Activated CD4-positive, alpha-beta T cell treated with anti-CD3 and anti-CD28 coated beads, Interleukin-2, Interleukin-4, amounts not matched to agents 100 ng/mL and 50 ng/mL, durations not matched to agents 16 hours and 8 hours (primary cell): ENCODE results near the gene ETFB.

ENCODE experiments used
- DNase-seq: peaks from one replicate; pipeline ENCODE4 v3.0.0-alpha.2; 2020; ENCODE audit warnings: low spot score

Gene ETFB

DNA sequence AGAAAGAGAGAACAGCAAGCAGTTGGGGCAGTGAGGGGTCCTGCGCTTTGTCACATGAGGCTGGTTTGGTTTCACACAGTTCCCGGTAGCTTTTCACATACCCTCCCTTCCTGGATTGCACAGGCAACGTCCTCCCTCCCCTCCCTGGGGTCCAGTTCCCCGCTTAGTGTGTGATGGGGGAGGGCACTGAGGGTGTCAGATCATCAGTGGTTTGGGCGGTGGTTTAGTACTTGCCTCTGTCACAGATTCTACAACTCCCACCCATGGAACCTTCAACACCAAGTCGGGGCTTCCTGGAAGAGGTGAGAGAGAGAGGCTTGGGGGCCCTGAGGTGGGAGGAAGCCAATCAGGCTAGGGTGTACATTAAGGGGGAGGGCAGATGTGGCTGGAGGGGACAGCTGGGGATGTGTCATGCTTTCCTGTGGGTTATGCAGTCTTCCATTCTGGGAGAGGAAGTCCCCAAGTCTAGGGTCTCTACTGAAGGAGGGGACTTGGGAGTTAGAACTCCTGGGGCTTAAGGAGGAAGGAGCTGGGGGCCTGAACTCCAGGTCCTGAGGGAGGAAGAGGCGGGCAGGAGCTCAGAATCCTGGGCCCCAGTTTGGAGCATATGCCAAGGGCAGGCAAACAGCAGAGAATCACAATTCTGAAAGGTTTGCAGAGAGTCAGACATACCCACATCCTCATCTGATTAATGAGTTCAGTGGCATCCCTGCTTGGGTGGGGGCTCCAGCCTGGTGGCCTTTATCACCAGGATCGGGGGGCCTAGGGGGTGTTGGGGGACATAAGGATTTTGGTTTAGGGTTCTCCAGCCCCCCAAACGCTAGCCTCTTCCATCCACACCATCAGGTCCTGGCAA, 6.7 kb upstream of the ETFB start, which contains the start of gene NKG7:
Gene NKG7, minus strand, starts transcription at position 6 of the 856 bp plus-strand sequence. CDS start 119 bp downstream, outside the sequence.
- DNase-seq, result peak; percentile 92

GRCh38 chr19:51372021-51372648, 5.9 kb upstream of the ETFB start:
- DNase-seq, result no peak

DNA sequence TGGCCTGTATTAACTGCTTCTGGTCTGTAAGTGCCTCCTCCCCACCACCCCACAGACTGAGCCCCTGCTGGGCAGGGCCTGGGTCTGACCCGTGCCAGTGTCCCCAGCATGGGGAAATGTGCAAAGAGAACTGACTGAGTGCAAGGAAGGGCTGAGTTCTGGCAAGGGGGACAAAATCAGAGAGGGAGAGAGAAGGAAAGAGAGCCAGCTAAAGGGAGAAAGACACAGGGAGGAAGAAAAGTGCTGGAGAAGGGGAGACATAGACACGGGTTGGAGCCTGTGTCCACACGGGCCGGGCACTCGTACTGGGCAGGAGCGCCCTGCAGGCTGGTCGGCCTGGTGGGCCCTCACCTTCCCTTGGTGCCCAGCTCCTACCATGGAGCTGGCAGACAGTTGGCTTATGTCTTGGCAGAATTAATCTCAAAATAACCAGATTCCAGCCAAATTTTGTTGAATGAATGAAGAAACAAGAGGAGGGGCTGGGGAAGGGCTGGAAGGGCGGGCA, 5.0 kb upstream of the ETFB start:
- no peak for DNase-seq

DNA sequence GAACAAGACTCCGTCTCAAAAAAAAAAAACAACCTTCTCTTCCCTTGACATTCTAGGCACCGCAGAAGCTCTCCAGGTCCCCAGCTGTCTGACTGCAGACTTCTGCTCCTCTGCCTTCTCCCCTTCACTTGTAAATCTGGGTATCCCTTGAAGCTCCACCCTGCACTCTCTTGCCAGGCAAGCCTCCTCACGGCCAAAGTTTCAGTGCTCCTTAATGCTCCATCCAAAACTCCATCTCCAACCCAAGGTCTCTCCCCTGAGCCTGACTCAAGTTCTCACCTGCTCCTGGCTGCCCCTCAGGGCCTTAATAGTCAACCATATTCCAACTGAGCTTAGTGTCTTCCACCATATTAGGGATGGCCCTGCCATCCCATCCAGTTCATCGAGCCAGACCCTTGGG, 4.0 kb upstream of the ETFB start:
- no peak for DNase-seq

DNA sequence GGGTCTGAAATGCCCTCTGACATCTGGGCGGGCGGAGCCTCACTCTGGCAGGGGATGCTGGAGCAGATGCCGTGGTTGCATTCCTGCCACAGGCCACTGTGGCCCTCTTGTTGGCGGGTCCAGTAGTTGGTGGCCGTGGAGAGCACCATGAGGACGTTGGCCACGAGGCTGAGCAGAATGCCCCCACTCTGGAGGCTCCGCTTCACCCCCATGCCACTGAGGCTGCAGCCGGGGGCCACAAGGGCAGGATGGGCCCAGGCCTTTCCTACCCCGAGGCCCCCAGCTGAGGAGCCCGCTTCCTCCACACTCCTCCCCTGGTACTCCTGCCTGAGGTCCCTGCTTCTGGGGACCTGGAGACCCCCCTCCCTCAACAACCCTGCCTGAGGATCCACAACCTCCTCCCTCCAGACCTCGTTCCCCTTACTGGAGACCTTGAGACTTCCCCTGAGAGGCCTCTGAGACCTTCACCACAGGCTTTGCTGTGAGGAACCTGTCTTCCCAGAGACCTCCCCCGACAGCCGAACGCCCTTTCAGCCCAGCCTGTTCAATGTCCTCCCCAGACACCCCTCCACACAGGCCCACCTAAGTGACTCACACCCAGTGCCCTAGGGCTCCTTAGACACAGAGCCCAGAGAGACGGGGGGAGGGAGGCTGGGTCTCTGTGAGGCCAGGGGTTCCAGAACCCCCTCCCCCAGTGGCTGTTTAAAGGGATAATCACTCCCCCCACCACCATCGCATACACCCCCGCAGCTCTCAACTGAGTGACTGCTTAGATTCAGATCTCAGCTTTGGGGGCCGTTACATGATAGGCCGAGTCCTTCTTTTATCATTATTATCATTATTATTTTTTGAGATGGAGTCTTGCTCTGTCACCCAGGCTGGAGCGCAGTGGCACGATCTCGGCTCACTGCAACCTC, 2.4 kb upstream of the ETFB start, which contains the start of gene CLDND2:
Gene CLDND2, minus strand, starts transcription at position 638 of the 917 bp plus-strand sequence. Its CDS starts 426 bp downstream, at position 212.
- DNase-seq, result no peak

DNA sequence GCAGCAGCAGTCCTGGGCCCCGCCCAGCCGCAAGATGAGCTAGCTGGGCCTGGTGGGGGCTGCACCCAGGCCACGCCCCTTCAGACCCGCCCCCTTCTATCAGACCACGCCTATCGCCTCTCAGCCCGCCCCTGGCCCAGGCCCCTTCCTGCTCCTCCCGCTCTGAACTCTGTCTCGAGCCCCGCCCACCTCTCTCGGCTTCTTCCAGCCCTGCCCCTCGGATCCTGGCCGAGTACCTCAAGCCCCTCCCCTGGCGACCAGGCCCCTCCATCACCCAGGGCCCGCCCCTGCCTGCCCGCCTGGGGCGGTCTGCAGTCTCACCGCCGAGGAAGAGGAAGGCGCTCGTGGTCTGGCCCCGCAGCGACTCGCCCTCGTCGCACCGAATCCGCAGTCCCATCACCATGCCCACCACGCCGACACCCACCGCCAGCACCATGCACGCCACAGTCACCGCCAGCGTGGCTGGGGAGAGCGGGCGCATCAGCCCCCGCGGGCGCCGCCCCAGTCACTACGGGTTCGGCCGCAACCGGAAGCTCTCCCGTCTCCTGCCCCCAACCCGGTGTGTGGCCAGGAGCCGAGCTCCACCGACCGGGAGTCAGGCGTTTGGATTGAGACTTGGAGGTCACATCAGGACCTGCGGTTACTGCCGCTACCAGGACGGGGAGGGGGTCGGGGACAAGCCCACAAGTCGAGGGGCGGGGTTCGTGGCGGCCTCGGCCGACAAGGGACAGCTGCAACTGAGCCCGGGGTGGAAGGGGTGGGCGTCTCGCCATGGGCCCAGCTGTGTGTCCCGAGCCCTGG, 1.6 kb upstream of the ETFB start:
- peak; percentile 100 for DNase-seq

GRCh38 chr19:51367255-51367564, 1.0 kb upstream of the ETFB start:
- DNase-seq, result no peak

- DNase-seq, result peak; percentile 99
Observed at GRCh38 chr19:51366389-51367254, 434 bp upstream of the ETFB start.

- DNase-seq, result no peak
Observed at GRCh38 chr19:51365211-51365964, 800 bp downstream of the ETFB start.

- DNase-seq, result no peak
Observed at GRCh38 chr19:51364200-51365106, 1.7 kb downstream of the ETFB start.

DNA sequence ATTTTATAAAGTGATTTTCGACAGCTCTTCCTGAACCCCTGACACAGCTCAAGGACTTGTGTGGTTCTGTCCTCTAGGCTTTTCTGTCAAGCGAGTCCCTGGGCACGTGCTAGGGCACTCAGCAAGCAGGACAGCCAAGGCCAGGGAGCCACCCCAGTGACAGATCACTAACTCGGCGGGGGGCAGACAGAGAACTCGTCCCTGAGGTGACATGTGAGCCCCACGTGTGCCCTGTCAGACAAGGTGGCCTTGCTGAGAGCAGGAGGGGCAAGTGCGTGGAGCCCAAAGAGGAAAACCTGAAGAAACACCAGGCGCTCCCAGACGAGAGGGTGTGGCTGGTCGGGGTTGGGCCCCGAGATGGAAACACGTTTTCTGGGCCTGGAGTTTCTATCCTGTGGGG, 4.9 kb downstream of the ETFB start:
- DNase-seq, result no peak

- no peak for DNase-seq
Observed at GRCh38 chr19:51359294-51359693, 6.9 kb downstream of the ETFB start.

GRCh38 chr19:51357952-51358351, 8.2 kb downstream of the ETFB start:
- no peak for DNase-seq

GRCh38 chr19:51356159-51356801, 9.9 kb downstream of the ETFB start:
- no peak for DNase-seq

- DNase-seq, result peak; percentile 56
Observed at GRCh38 chr19:51354742-51355148, 11.4 kb downstream of the ETFB start.

DNA sequence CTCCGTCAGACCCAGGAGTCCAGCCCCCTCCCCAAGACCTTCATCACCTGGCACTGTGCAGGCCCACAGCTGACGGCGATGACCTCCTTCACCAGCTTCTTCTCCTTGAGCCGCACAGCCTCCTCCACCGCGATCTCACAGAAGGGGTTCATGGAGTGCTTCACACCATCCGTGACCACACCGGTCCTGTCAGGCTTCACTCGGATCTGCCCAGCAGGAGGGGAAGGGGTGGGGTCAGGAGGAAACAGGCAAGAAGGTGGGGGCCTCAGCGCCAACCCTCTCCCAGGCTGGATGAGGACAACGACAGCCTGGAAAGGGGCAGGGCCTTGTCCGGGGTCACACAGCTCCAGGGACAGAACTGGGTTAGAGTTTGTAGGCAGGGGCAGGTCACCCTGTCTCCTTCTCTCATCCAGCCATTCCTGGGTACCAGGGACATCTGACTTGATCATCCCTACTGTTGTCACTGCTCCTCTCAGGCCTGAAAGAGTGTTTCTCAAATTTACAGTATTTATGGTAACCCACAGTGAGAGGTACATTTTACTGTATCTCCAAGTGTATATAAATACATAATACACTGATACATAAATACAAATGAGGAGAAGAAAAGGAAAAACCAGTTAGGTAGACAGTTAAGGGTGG, 12.0 kb downstream of the ETFB start:
- no peak for DNase-seq

DNA sequence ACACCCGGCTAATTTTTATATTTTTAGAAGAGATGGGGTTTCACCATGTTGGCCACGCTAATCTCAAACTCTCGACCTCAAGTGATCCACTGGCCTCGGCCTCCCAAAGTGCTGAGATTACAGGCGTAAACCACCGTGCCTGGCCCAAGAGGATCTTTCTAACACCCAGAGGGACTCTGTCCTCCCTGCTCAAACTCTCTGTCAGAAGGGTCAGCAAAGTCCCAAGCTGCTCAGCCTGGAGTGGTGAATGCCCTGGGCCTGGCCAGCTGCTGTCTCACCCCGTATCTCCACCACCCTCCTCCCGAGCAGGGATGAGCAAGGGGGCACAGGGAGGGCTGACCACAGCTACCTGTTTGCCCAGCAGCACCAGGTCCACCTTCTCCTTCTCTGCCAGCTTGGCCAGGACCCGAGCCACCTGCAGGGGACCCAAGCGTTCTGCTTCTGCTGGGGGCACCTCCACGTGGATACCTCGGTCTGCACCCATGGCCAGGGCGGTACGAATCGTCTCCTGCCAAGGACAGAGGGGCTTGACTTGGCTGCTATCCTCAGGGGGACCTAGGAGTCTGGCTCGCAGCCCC, 13.3 kb downstream of the ETFB start:
- DNase-seq, result no peak
